ENCODE results near the gene PSMB7. TPM values are rescaled to one million over a fixed set of nuclear protein-coding genes. Genes with fewer than 3 reads are reported as not detected.

Gene PSMB7
- total and polyA plus RNA-seq, 2 donors from 2014 or later: 105 to 250 TPM

DNA sequence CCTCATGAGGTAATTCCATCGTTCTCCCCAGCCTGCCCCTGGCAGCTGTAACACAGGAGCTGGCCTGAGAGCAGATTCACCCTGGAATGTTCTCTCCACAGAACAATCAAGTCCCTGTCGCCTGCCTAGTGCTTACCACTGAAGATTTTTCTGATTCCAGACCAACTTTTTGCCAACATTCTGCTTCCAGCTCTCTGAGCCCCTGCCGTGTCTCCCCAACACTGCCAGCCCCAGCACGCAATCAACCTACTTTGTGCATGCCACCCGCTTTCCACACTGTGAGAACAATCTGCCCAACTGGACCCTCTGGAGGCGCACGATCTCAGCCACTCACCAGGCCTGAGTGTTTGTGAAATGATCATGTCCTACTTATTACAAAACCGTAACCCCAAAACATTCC lies 62.6 kb downstream of the PSMB7 start:
- FAIRE-seq (no peak), DNase-seq (peak in 1 of 5 donors; percentile 32)
- TF ChIP-seq, protein P1, sequence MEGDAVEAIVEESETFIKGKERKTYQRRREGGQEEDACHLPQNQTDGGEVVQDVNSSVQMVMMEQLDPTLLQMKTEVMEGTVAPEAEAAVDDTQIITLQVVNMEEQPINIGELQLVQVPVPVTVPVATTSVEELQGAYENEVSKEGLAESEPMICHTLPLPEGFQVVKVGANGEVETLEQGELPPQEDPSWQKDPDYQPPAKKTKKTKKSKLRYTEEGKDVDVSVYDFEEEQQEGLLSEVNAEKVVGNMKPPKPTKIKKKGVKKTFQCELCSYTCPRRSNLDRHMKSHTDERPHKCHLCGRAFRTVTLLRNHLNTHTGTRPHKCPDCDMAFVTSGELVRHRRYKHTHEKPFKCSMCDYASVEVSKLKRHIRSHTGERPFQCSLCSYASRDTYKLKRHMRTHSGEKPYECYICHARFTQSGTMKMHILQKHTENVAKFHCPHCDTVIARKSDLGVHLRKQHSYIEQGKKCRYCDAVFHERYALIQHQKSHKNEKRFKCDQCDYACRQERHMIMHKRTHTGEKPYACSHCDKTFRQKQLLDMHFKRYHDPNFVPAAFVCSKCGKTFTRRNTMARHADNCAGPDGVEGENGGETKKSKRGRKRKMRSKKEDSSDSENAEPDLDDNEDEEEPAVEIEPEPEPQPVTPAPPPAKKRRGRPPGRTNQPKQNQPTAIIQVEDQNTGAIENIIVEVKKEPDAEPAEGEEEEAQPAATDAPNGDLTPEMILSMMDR (IDR thresholded peaks at IDR 0.05; ENCODE audit: borderline replicate concordance, extremely low read depth, insufficient read depth): no peak
- peaks cover 5 to 51% (median 32%) of the 10 kb centered on the region in 3 donors for H3K36me3 ChIP-seq (ENCODE audit: control insufficient read depth in 2 of 3, insufficient read depth in 3 of 3, low read length in 3 of 3)
- intact Hi-C loops (cut with DNase I): no loop called here
- no peaks in the 10 kb centered on the region for H3K4me1 ChIP-seq (ENCODE audit: control insufficient read depth in 2 of 3, insufficient read depth in 2 of 3, low read depth in 1 of 3, low read length in 3 of 3)
- H3K27ac ChIP-seq (ENCODE audit: low read depth in 2 of 2, low read length in 2 of 2): no peak overlapping the region
- no peak overlapping the region for H3K9ac ChIP-seq (ENCODE audit: low read length in 3 of 3)
- no peaks in the 10 kb centered on the region for H3K27me3 ChIP-seq (ENCODE audit: control insufficient read depth, insufficient read depth, low read length)
- H3K4me3 ChIP-seq (ENCODE audit: low read length in 3 of 3): no peak overlapping the region
- no peaks in the 10 kb centered on the region for H3K9me3 ChIP-seq (ENCODE audit: control insufficient read depth in 2 of 3, insufficient read depth in 1 of 3, low read length in 3 of 3)

DNA sequence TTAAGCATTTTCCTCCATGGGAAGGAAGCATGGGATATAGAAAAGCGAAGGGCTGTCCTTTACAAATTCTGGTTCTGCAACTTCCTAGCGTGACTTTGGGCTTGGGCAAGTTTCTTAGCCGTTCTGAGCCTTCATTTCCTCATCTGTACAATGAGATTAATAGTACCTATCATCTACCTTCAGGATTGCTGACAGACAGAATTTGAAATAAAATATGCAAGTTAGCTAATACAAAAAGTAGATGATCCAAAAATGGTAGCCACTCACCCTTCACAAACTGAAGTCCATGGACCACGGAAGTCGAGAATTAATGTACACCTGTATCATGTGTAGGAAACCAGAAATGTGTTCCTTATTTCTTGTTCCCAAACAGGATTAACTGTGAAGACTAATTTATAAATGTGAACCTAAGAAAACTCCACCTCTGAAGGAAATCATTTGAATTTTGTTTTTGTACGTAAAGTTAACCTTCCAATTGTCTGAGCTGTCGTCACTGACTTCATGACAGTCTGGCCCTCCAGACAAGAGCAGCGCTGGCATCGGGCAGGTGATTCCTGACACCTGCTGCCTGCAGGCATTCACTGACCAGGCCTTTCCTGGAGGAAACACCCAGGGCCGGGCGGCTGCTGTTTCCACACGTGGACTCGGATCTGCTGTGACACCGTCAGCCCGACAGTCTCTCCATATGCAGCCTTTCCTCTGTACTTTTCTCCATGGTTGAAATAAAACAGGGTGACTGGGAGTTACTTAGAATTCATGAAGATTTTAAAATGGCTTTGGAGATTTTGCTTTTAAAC lies 63.4 kb downstream of the PSMB7 start:
- DNase-seq: peak in 2 of 5 donors; percentile 24 to 72
- no peak overlapping the region for H3K4me3 ChIP-seq (ENCODE audit: low read length in 3 of 3)
- no peaks in the 10 kb centered on the region for H3K9me3 ChIP-seq (ENCODE audit: control insufficient read depth in 2 of 3, insufficient read depth in 1 of 3, low read length in 3 of 3)
- FAIRE-seq: no peak
- H3K9ac ChIP-seq (ENCODE audit: low read length in 3 of 3): no peak overlapping the region
- no peaks in the 10 kb centered on the region for H3K27me3 ChIP-seq (ENCODE audit: control insufficient read depth, insufficient read depth, low read length)
- H3K27ac ChIP-seq (ENCODE audit: low read depth in 2 of 2, low read length in 2 of 2): no peak overlapping the region
- intact Hi-C loops (cut with DNase I): no loop called here
- no peaks in the 10 kb centered on the region for H3K4me1 ChIP-seq (ENCODE audit: control insufficient read depth in 2 of 3, insufficient read depth in 2 of 3, low read depth in 1 of 3, low read length in 3 of 3)
- TF ChIP-seq, protein P1 (IDR thresholded peaks at IDR 0.05; ENCODE audit: borderline replicate concordance, extremely low read depth, insufficient read depth): no peak
- peaks cover 5 to 56% (median 32%) of the 10 kb centered on the region in 3 donors for H3K36me3 ChIP-seq (ENCODE audit: control insufficient read depth in 2 of 3, insufficient read depth in 3 of 3, low read length in 3 of 3)

DNA sequence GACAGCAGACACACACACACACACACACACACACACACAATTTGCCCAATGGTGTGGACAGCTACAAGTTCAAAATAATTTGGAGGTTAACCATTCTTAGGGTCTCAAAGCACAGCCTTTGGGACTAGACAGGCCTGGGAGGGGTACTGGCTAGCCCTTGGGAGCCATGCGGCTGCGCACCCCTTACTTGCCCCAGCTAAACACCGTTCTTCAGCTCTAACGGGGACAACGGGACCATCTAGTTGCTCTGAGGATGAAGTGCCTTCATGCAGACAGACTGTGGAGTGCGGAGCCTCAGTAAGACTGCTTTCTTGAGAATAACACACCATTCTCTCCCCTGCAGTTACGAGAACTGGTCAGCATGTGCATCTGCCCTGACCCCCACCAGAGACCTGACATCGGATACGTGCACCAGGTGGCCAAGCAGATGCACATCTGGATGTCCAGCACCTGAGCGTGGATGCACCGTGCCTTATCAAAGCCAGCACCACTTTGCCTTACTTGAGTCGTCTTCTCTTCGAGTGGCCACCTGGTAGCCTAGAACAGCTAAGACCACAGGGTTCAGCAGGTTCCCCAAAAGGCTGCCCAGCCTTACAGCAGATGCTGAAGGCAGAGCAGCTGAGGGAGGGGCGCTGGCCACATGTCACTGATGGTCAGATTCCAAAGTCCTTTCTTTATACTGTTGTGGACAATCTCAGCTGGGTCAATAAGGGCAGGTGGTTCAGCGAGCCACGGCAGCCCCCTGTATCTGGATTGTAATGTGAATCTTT lies 64.6 kb downstream of the PSMB7 start:
- Histone ChIP-seq H3K9ac (ENCODE audit: low read length in 3 of 3) (no peak overlapping the region), H3K36me3 (ENCODE audit: control insufficient read depth in 2 of 3, insufficient read depth in 3 of 3, low read length in 3 of 3) (peaks cover 5 to 48% (median 32%) of the 10 kb centered on the region in 3 donors), H3K27ac (ENCODE audit: low read depth in 2 of 2, low read length in 2 of 2) (no peak overlapping the region), H3K9me3 (ENCODE audit: control insufficient read depth in 2 of 3, insufficient read depth in 1 of 3, low read length in 3 of 3) (no peaks in the 10 kb centered on the region), H3K27me3 (ENCODE audit: control insufficient read depth, insufficient read depth, low read length) (no peaks in the 10 kb centered on the region), H3K4me3 (ENCODE audit: low read length in 3 of 3) (no peak overlapping the region), H3K4me1 (ENCODE audit: control insufficient read depth in 2 of 3, insufficient read depth in 2 of 3, low read depth in 1 of 3, low read length in 3 of 3) (no peaks in the 10 kb centered on the region)
- TF ChIP-seq, protein P1 (IDR thresholded peaks at IDR 0.05; ENCODE audit: borderline replicate concordance, extremely low read depth, insufficient read depth): no peak
- peak in 3 of 5 donors; percentile 33 to 49 (median 39) for DNase-seq
- no peak for FAIRE-seq
- intact Hi-C loops (cut with DNase I): no loop called here

Data from kidney (tissue), 14 donors.